Measurements from ENCODE around the gene KMT2E. TPM values are rescaled to one million over a fixed set of nuclear protein-coding genes. Genes with fewer than 3 reads are reported as not detected.
A peak's percentile ranks its signal among the peaks of the same experiment; 100 is the strongest.

Gene KMT2E
- total RNA-seq, 1 donor: 132 TPM

GRCh38 chr7:105132335-105132734 lies 118.3 kb downstream of the KMT2E start:
- no peak for DNase-seq (ENCODE audit: low read depth)
- no peak overlapping the region for H3K4me3 ChIP-seq (ENCODE audit: low read depth, low read length)
- TF ChIP-seq CTCF (IDR thresholded peaks at IDR 0.05; ENCODE audit: insufficient read depth, low read length): no peak

- no peak for DNase-seq (ENCODE audit: low read depth)
- TF ChIP-seq CTCF (IDR thresholded peaks at IDR 0.05; ENCODE audit: insufficient read depth, low read length): no peak
- no peak overlapping the region for H3K4me3 ChIP-seq (ENCODE audit: low read depth, low read length)
These were observed 118.8 kb downstream of the KMT2E start for GRCh38 chr7:105132835-105133234.

- TF ChIP-seq CTCF (IDR thresholded peaks at IDR 0.05; ENCODE audit: insufficient read depth, low read length): no peak
- DNase-seq (ENCODE audit: low read depth): no peak
- H3K4me3 ChIP-seq (ENCODE audit: low read depth, low read length): no peak overlapping the region
These were observed 119.4 kb downstream of the KMT2E start for GRCh38 chr7:105133358-105133757.

GRCh38 chr7:105133986-105134655 lies 120.1 kb downstream of the KMT2E start:
- no peak for TF ChIP-seq CTCF (IDR thresholded peaks at IDR 0.05; ENCODE audit: insufficient read depth, low read length)
- no peak for DNase-seq (ENCODE audit: low read depth)
- no peak overlapping the region for H3K4me3 ChIP-seq (ENCODE audit: low read depth, low read length)

GRCh38 chr7:105136221-105136620 lies 122.2 kb downstream of the KMT2E start:
- no peak for DNase-seq (ENCODE audit: low read depth)
- TF ChIP-seq CTCF (IDR thresholded peaks at IDR 0.05; ENCODE audit: insufficient read depth, low read length): peak; percentile 27
- no peak overlapping the region for H3K4me3 ChIP-seq (ENCODE audit: low read depth, low read length)

GRCh38 chr7:105137898-105138297 lies 123.9 kb downstream of the KMT2E start:
- no peak for TF ChIP-seq CTCF (IDR thresholded peaks at IDR 0.05; ENCODE audit: insufficient read depth, low read length)
- DNase-seq (ENCODE audit: low read depth): no peak
- H3K4me3 ChIP-seq (ENCODE audit: low read depth, low read length): no peak overlapping the region

GRCh38 chr7:105139381-105139780 lies 125.4 kb downstream of the KMT2E start:
- no peak for TF ChIP-seq CTCF (IDR thresholded peaks at IDR 0.05; ENCODE audit: insufficient read depth, low read length)
- no peak for DNase-seq (ENCODE audit: low read depth)
- H3K4me3 ChIP-seq (ENCODE audit: low read depth, low read length): no peak overlapping the region

All from fibroblast of the aortic adventitia (primary cell).